Colonic mucosa (tissue), 4 donors: ENCODE data around the gene CEP131. TPM values are rescaled to one million over a fixed set of nuclear protein-coding genes. Genes with fewer than 3 reads are reported as not detected.

Experiments used
- DNase-seq: peaks from one replicate; pipeline ENCODE4 v3.0.0-alpha.2; 2020
- H3K27ac ChIP-seq: fragments of 200-600 bp; one replicate; pipeline ENCODE4 v1.8.0; 2021
- H3K27me3 ChIP-seq: fragments of 200-600 bp; one replicate; pipeline ENCODE4 v1.8.0; 2021
- H3K36me3 ChIP-seq: fragments of 200-600 bp; one replicate; pipeline ENCODE4 v1.8.0; 2021
- H3K4me1 ChIP-seq: fragments of 200-600 bp; one replicate; pipeline ENCODE4 v1.8.0; 2021; ENCODE audit warnings: mild to moderate bottlenecking
- H3K4me3 ChIP-seq: fragments of 200-600 bp; one replicate; pipeline ENCODE4 v1.8.0; 2021
- H3K9ac ChIP-seq, 2 donors: one replicate each; pipeline ENCODE4 v1.7.0; 2013; ENCODE audit warnings: control low read depth in 2 of 2, low read depth in 2 of 2, low read length in 2 of 2
- H3K9me3 ChIP-seq: fragments of 200-600 bp; one replicate; pipeline ENCODE4 v1.8.0; 2021
- CTCF ChIP-seq: fragments of 200-600 bp; IDR thresholded peaks from one replicate; pipeline ENCODE4 v1.8.0; 2022; ENCODE audit warnings: antibody characterized with exemption, mild to moderate bottlenecking
- intact Hi-C: fragments of 100-400 bp; cut with DNase I; formaldehyde crosslinking; loops from one replicate; pipeline ENCODE4 v1.14.1; 2022
- total RNA-seq, 2 donors: library from RNA; stranded (reverse); fragmentation: NEBNext Ultra II Directional in 1 of 2; extraction: Animal tissue kit (Norgen Biotek cat#: 25700) in 1 of 2; gene quantifications; one replicate each; pipeline ENCODE4 v1.2.1, GENCODE V29; 2021
- donor health status: healthy.
- donor health status: DM: no; HTN: no; CAD: no.
- donor health status: DM: no; HTN: no; CAD: no.

Gene CEP131
- total RNA-seq, 2 donors from 2014 or later = 4.3 to 15.0 TPM

- intact Hi-C loops = no loop called here
- Histone ChIP-seq H3K4me1 (no peaks in the 10 kb centered on the region), H3K9ac (no peak overlapping the region), H3K27me3 (no peaks in the 10 kb centered on the region), H3K4me3 (no peak overlapping the region), H3K27ac (no peak overlapping the region), H3K9me3 (no peaks in the 10 kb centered on the region), H3K36me3 (no peaks in the 10 kb centered on the region)
- DNase-seq = no peak
- no peak for TF ChIP-seq CTCF
Measured at GRCh38 chr17:81198826-81199481, 23.8 kb downstream of the CEP131 start.

GRCh38 chr17:81197831-81198490 lies 24.8 kb downstream of the CEP131 start:
- Histone ChIP-seq H3K27ac (no peak overlapping the region), H3K36me3 (no peaks in the 10 kb centered on the region), H3K4me3 (no peak overlapping the region), H3K9me3 (no peaks in the 10 kb centered on the region), H3K9ac (no peak overlapping the region), H3K4me1 (no peaks in the 10 kb centered on the region), H3K27me3 (no peaks in the 10 kb centered on the region)
- TF ChIP-seq CTCF = no peak
- no peak for DNase-seq
- intact Hi-C loops = no loop called here

- Histone ChIP-seq H3K36me3 (no peaks in the 10 kb centered on the region), H3K27me3 (no peaks in the 10 kb centered on the region)
- DNase-seq = no peak
Measured at GRCh38 chr17:81197409-81197795, 25.4 kb downstream of the CEP131 start.

GRCh38 chr17:81196505-81197408 lies 26.0 kb downstream of the CEP131 start:
- Histone ChIP-seq H3K9ac (no peak overlapping the region), H3K9me3 (no peaks in the 10 kb centered on the region), H3K36me3 (no peaks in the 10 kb centered on the region), H3K4me3 (no peak overlapping the region), H3K27me3 (no peaks in the 10 kb centered on the region), H3K27ac (no peak overlapping the region), H3K4me1 (no peaks in the 10 kb centered on the region)
- intact Hi-C loops = no loop called here
- no peak for TF ChIP-seq CTCF
- DNase-seq = no peak

More at GRCh38 chr17:81197409-81197795, 25.4 kb downstream of the CEP131 start:
- no peak overlapping the region for H3K4me3 ChIP-seq
- H3K27ac ChIP-seq = no peak overlapping the region
- H3K9me3 ChIP-seq = no peaks in the 10 kb centered on the region
- H3K9ac ChIP-seq = no peak overlapping the region
- TF ChIP-seq CTCF = no peak
- intact Hi-C loops = no loop called here
- H3K4me1 ChIP-seq = no peaks in the 10 kb centered on the region

- no peak overlapping the region for H3K9ac ChIP-seq
- DNase-seq = no peak
- intact Hi-C loops = no loop called here
Measured at GRCh38 chr17:81195941-81196495, 26.7 kb downstream of the CEP131 start.

More at GRCh38 chr17:81195941-81196495, 26.7 kb downstream of the CEP131 start:
- Histone ChIP-seq H3K4me1 (no peaks in the 10 kb centered on the region), H3K4me3 (no peak overlapping the region), H3K27me3 (no peaks in the 10 kb centered on the region), H3K27ac (no peak overlapping the region), H3K9me3 (no peaks in the 10 kb centered on the region), H3K36me3 (no peaks in the 10 kb centered on the region)
- TF ChIP-seq CTCF = no peak
